Activated CD8-positive, alpha-beta memory T cell treated with anti-CD3 and anti-CD28 coated beads for 1 hour (primary cell): Measurements from ENCODE around the gene CHST15.

Experiments
- DNase-seq, 2 donors: peaks; one replicate each; pipeline ENCODE4 v3.0.0-alpha.2; 2020; ENCODE audit warnings: low read depth in 1 of 2; ENCODE audit errors: extremely low read depth in 1 of 2

Gene CHST15

DNA sequence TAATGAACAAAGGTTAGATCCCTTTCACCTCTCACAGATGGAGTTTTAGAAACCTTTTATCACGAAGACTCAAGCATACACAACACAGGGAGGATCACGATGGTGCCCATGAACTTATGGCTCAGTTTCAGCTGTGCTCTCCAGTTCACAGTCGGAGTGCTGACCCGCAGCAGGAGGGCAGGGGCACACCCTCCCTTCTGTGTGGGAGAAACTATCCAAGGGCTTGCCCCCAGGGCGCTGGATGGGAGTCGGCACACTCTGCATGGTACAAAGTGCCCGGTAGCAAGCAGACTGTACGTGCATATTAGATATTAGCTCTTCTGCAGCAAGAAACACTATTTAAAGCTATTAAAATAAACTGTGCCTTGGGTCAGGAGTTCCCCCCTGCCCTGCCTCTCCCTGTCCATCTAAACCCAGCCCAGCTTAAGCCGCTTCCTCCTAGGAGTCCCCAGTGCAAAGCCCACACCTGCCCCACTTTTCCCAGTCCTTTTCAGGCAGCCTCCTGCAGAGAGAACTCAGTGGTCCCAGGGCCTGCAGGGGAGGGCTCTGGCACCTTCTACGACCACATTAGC, 76.5 kb downstream of the CHST15 start:
- DNase-seq, result no peak

DNA sequence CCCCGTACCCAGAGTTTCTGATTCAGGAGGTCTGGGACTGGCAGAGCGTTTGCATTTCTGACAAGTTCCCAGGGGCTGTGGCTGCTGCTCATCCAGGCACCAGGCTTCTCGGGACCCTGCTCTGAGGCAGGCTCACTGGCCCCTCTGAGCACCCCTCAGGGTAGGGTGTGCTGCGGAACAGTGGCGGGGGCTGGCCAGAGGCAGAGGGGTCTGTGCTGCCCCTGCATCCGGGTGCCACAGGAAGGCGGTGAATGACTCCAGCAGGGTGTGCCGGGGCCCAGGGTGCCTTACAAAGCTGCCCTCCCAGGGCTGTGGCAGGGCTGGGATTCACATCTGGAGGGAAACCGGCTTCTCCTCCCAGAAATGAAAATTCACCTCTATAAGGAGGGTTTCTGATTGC, 77.4 kb downstream of the CHST15 start:
- no peak for DNase-seq

GRCh38 chr10:124014416-124015154, 78.8 kb downstream of the CHST15 start:
- no peak for DNase-seq

GRCh38 chr10:124013916-124014315, 79.5 kb downstream of the CHST15 start:
- no peak for DNase-seq

DNA sequence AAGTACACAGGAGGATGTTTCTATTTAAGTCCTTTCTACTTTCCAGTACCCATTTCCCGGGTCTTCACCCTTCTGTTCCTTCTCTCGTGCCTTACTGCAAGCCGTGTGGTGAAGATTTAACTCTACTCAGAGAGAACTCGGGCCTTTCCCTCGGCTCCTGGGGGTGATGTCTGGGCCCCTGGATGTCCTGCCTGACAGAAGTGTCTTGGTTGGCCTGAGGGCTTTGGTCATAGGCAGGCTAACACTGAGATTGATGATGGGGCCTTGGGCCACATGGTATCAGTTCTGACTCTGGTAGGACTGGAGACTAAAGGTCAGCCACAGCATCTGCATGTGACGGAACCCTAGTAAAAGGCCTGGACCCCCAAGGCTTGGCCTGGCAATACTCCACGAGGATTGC, 80.4 kb downstream of the CHST15 start:
- no peak for DNase-seq

DNA sequence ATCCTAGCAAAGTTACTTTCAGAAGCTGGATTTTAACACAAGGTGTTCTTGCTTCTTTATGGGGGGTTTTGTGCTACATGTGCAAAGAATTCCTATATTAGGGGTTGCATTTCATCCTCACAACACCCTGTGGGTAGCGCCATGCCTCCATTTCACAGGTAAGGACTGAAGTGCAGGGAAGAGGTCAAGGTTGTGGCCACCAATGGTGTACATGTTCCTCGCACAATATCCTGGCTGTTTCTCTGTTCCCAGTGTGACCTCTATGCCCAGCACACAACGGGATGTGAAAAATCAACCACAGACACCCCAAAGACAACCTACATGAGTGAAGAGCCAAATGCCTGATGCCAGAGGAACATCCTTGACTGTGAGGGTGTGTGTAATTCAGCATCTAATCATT, 80.8 kb downstream of the CHST15 start:
- no peak for DNase-seq

- no peak for DNase-seq
Measured at GRCh38 chr10:124012066-124012465, 81.3 kb downstream of the CHST15 start.

DNA sequence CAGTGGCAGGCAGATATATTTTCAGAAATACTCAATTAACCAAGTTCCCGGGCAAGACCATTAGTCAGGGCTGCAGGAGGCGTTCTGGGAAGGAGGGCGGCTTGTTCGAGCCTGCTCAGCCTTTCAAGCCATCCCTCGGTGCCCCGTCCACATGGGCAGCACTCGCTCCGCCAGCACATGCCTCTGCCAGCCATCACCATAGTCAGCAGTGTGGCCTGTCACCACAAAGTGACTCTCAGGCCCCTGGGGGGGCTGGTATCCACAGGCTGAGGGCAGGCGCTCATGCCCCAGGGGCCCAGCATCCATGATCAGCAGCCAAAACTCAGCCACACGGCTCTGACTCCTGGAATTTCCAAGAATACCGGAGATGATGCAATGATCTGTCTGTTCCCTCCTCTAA, 81.9 kb downstream of the CHST15 start:
- no peak for DNase-seq

GRCh38 chr10:124010563-124011131, 82.8 kb downstream of the CHST15 start:
- DNase-seq, result no peak

DNA sequence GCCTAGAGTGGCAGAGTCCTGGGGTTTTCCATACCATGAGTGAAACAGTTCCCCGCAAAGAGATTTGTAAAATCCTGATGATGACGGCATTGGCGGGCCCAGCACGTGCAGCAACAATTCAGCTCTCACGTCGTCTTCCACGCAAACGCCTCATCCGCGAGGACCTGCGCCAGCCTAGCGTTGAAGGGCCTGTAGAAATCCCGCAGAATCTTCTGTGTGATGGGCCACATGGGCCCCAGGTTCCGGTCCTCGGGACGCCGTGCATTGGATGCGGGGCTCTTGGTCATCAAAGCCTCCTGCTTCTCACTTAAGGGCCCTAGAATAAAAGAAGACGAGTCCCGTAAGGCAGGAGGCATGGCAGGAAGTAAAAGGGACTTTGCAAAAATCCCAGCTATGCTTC, 83.4 kb downstream of the CHST15 start:
- no peak for DNase-seq

DNA sequence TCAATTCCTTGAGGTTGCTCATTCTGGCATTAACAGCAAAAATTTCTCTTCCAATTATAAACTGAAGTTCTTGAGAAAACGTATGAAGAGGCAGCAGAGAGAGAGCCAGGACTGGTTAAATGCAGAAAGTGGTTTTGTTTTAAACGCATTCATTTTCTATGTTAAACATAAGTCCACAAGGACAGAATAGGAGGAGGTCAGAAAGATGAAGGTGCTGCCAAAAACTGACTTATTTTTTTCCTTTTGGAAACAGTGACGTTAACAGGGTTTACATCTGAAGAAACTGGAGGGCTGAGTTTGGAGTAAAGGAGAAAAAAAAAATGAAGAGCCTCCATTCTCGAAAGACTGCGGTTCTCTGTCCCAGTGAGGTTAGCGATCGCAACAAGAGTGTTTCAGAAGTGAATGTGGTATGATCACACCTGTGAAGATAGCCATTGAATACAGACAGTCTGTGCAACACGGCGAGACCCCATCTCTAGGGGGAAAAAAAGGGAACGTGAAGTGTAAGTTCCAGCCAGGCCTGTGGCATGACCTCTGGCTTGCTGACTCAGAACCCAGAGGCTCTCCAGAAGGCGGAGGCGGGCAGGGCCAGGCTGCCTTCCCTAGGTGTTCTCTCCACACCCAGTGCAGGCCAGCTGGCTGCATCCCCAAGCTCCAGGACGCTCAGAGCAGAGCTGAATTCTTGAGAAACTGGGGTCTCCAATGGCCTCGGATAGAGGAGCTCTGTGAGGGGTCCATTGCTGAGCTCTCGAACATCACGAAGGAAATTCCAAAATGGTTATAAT, 84.0 kb downstream of the CHST15 start:
- no peak for DNase-seq

DNA sequence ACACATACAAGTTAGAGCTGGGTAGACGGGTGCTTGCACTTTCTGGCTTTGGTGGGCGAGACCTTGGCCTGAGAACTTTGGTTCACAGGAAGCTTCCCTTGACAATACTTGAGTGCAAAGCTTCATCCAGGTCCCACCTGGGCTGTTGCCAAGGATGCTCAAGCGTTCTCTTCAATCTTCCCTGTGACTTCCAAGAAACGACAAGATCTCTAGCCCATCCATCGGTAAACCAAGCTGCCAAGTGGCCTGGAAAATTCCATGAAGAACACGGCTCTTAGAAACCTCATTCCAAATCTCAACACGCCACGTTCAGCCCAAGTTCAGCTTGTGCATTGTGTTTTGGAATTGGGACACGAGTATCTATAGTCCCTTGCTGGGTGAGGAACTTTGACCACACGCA, 84.7 kb downstream of the CHST15 start:
- no peak for DNase-seq

DNA sequence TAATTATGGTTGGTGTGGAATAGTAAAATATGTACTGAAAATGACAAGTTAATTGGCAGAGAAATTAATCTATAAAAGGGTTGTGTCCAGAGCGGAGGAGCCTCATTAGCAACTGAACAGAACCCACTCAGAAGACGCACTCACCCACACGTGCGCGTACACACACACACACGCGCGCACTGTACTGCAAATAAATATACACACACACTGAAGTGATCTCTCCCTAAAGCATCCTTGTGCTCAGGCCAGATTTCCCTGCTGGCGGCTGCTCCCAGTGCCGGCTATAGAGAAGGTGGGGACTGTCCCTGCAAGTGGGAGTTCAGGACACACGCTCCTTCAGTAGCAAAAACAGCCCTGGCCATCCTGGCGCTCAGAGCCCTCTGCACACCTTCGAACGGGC, 85.2 kb downstream of the CHST15 start:
- no peak for DNase-seq

DNA sequence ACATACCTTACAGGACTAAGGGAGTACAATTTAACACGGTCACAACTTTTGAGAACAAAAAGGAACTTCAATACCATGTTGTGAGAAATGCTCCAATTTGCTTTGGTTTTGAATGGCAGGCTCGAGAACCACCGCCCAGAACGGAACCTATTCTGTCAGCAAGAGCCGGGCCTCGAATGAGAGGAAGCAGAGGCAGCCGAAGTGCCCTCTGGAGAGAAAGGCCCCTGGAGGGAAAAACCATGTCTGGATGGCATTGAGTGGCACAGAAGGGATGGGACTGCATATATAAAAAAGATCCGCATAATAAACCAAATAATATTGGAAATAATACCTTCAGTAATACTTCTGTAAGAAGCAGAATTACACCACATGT, 85.6 kb downstream of the CHST15 start:
- DNase-seq, result no peak

GRCh38 chr10:124007102-124007772, 86.2 kb downstream of the CHST15 start:
- DNase-seq, result no peak

DNA sequence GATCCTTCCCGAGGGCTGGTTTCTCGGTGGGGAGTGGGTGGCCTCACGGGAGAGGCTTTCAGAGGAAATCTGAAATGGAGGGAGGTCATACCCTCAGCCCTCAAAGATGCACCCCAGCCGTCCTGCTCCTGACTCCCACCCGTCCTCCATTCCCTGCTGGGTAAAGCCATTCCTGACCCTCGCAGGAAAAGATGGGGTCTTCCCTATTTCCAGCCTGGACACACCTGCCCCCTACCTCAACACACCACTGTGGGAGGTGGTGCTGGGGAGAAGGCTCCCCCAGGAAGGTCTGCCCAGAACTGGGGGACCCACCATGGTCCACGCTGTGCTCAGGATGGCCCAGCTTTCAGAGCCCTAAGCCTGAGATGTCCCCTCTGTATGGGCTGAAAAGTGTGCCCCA, 86.9 kb downstream of the CHST15 start:
- DNase-seq, result no peak

DNA sequence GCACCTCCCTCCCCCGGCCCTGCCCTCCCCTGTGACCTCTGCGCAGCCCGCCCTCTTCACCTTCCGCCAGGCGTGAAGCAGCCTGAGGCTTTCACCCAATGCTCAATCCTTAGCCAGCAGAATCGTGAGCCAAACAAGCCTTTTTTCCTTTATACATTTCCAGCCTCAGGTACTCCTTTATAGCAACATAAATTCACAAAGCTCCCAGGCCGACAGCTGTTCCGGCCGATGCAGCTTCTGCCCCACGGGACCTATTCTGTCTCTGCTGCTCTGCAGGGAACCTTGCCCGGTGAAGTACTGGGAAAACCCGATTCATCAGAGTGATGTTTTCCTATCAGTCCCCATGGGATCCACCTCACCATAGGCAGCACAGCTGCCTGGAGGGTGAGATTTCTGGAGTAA, 87.4 kb downstream of the CHST15 start:
- no peak for DNase-seq

DNA sequence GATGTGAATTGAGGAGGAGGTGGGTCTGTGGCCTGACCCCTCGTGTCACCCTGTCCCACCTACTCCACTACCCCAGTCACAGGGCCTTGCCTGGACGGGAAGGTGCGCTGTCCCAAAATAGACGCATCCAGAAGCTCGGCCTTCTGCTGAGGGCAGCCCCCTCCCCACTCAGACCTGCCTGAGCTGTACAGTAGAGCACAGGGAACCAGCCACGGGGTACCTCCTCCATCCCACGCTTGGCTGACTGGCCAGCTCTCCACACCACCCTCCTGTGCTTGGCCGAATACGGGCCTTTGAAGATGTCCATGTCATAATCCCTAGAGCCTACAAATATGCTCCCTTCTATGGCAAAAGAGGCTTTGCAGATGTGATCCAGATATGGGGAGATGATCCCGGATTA, 88.3 kb downstream of the CHST15 start:
- DNase-seq, result no peak

DNA sequence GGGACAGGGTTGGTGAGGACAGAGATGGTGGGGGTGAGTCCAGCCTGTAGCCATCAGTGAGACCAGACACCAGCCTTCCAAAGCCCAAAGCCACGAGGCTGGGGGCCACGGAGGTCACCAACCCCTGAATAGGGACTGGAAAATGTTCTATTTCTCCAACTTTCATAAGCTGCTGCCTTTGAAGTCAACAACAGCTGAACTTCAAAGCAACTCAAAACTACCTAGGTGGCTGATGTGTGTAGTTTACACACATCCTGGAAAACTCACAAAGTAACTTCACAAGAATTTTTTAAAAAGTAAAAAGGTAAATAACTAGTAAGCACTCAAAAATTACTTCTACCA, 88.8 kb downstream of the CHST15 start:
- DNase-seq, result no peak

- no peak for DNase-seq
Measured at GRCh38 chr10:124003871-124004662, 89.3 kb downstream of the CHST15 start.

GRCh38 chr10:124003481-124003870, 89.9 kb downstream of the CHST15 start:
- no peak for DNase-seq
